HL-60/S4 treated with retinoic acid at 250 ng/mL for 4 days and 3 days (cell line): ENCODE data around the gene LRRC4.

Source experiments
- in situ Hi-C: fragments of 300-500 bp; cut with MboI; formaldehyde crosslinking; loops from 2 replicates; pipeline ENCODE4 v1.7.0; 2022; ENCODE audit warnings: low sequenced_read_pairs

The LRRC4 gene

DNA sequence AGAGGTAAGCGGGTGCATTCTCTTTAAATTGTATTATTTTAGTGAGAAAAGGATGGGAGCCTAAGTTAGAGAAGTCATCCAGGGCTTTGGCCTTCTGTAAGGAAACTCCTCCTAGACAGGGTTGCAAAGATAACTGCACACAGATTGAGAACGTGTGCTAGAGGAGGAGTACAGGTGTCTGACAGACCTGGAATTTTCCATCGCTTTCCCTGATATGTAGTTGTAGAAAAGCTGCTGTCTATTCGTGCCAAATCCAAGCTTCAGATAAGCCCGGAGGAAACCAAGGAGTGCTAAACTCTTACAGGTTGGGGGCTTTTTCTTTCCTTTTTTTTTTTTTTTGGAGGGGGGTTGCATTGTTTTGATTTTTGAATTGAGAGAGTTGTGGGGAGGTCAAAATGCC is 23.1 kb downstream of the LRRC4 start:
- in situ Hi-C loops, result no loop called here

DNA sequence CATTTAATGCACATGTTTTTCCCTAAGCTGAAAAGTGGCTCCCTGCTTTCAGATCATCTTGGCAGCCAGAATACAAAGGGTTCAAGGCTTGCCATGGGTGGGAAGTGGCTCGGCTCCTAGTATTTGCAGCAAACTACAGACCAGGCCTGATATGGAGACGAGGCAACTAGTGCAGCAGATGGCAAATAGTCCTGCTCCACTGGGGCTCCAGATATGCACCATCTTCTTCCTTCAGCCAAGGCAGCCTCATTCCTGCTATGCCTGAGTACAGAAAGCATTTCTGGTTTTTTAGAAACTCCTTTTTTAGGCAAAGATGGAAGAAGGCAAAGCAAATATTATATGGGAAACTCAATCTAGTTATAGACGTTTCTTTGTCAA is 23.9 kb downstream of the LRRC4 start:
- in situ Hi-C loops, result no loop called here

DNA sequence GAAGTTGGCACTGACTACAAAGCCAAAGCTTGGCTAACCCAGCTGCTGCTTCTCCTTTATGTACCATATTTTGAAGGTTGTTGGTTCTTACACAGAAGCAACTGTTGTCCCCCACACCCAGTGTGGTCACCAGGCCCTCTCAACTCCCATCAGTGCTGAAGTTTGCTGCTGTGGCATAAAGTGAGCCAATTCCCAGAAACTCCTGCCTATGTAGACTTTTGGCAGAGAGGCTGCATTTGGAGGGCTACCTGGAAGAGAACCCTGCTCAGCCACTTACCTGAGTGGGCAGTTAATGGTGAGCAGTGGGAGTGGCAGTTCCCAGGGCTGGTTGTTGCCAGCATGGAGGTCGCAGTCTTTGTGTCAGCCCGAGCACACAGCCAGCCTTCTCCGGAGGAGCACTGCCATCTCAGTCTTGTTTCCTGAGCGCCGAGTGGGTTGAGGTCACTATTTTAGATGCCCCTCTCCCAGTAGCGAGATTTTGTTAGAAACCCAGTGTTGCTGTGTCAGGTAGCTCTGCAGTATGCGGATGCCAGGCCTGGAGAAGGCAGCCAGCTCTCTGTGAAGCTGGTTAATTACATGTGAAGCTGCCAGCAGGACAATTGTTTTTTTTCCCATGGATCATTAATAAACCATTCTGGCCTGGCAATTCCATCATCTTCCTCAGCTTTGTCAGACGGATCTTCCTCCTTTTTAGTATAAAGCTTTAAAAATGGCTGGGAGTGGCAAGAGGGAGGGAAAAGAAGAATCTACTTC is 24.5 kb downstream of the LRRC4 start:
- in situ Hi-C loops, result no loop called here

DNA sequence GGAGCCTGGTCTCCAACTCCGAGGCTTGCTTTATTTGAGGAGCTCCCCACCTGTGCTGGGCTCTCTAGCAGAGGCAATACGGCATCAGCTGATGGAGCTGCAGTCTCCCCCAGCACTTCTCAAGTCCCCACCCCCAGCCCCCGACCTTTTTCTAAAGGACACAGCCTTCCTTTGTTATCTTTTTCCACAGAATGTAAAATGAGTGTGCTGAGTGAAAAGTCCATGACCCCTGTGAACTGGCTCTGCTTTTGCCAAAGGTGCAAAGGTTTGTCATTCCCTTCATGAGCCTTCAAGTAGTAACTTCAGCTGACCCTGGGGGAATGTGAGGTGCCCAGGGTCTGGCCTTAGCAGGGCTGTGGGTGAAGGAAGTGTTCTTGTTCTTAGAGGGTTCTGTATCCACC is 25.5 kb downstream of the LRRC4 start:
- in situ Hi-C loops, result no loop called here

- in situ Hi-C loops, result no loop called here
Observed at GRCh38 chr7:128005117-128005516, 26.1 kb downstream of the LRRC4 start.

GRCh38 chr7:128004623-128005022 is 26.6 kb downstream of the LRRC4 start:
- in situ Hi-C loops, result no loop called here

DNA sequence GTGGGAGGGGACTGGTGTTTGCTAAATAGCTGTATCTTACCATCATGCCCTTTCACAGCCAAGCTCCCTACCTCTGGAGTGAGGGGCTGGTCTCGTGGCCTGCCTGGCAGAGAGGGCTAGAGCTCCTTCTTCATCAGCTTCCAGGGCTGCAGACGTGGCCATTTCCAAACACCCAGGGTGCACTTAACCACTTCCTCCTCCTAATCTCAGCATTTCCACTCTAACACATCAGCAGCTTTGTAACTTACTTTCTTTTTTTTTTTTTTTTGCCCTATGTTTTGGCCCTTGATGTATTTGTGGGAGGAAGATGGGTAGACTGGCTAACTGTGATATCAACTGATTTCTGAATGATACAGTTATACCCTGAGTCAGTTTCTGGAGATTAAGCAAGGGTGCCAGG is 27.4 kb downstream of the LRRC4 start:
- in situ Hi-C loops, result no loop called here

DNA sequence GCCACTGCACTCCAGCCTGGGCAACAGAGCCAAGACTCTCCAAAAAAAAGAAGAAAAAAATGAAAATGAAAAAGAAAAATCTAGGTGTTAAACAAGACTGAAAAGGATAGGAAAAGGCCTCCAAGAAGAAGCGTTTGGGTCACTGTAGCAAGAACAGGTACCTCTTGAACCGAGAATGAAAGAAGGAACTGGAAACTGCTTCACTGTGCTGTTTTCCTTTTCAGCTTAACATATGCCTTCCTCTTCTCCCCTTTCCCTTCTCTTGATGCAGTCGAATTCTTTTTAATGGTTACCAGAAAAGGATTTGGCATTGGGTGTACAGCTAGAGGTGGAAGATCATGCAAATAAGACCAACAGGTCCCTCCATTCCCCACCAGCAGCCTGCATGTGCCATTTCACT is 28.1 kb downstream of the LRRC4 start:
- in situ Hi-C loops, result no loop called here

DNA sequence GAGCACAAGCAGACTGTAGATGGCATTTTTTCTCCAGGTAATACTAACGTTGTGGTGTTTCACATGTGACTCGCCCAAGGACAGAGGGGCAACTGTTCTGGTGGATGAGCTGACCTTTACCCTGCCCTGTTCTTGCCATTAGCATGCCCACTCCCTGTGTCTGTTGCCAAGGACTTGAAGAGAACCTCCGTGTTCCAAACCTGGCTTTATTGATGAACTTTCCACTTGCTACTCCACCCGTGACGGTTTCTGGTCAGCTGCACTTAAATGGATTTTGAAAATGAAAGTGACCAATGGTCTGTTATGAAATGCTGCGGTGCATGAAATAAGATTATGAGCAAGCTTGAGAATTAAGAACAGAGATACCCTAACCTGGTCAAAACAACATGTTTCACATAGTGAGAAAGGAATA is 30.4 kb downstream of the LRRC4 start:
- in situ Hi-C loops, result no loop called here

GRCh38 chr7:128000048-128000447 is 31.2 kb downstream of the LRRC4 start:
- in situ Hi-C loops, result no loop called here

DNA sequence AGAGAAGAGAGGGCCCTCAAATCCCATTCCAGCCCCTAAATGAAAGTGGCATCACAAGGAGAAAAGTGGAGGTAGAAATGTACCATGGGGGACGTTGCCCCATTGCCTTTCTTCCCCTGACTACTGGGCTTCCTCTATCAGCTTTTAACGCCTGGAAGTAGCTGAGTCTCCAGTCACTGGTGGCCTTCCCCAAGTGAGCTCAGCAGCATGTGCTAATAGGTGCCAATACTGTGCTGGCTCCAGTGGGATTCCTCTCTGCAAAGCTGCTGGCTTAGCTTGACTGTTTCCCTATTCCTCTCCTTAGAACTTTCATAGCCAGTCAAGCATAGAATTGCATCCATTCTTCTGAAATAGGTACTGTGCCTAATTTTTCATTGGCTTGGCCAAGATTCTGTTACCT is 32.6 kb downstream of the LRRC4 start:
- in situ Hi-C loops, result no loop called here

GRCh38 chr7:127997226-127997922 is 33.9 kb downstream of the LRRC4 start:
- in situ Hi-C loops, result no loop called here

GRCh38 chr7:127996253-127997071 is 34.8 kb downstream of the LRRC4 start:
- in situ Hi-C loops, result no loop called here

GRCh38 chr7:127995881-127996215 is 35.4 kb downstream of the LRRC4 start:
- in situ Hi-C loops, result no loop called here

DNA sequence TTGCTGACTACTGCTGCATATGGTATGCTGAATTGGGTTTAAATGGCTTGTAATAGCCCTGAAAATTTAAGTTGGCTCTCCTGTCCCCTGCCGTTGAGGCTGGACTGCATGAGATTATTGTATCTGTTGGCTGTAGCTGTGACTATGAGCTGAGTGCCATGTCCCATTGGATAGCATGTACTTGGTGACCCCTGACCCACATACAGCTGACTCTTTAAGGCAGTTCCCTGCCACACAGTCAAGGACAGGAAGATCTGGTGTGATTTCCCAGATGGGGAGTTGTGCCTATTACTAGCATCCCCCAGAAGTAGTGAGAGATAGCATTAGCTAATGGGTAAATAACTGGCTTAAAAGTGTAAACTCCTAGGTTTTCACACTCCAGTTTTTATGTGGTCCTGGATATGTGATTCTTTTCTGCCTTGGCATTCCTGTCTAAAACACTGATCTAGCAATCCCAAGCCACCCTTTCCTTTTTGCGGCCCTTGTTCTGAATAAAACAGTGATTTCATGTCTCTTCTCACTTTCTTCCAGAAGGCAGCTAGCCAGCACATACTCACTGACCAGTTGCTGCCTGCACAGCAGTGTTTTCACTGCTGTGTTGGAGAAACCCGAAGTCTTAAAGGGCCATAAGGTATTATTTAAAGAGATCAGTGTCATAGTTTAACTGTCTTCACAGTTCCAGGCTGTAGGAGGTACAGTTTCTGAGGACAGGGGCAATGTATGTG is 35.9 kb downstream of the LRRC4 start:
- in situ Hi-C loops, result no loop called here

DNA sequence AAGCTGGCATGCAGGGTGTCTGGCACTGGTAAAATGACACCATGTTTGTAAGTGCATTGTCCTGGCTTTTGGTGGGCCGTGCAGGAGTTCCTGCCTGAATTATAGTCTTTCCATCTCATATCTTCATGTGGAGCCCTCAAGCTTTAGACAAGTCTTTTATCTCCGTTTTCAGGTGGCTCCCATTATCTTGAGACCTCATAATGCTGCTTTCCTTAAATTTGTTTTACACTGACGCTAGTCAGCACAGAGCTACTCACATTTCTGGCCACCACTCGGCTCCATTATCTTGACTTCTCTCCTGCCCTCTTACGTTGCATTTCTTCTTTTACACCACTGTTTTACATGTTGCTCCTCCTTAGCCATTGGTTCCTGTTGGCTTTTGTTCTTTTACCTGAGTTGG is 37.2 kb downstream of the LRRC4 start:
- in situ Hi-C loops, result no loop called here

DNA sequence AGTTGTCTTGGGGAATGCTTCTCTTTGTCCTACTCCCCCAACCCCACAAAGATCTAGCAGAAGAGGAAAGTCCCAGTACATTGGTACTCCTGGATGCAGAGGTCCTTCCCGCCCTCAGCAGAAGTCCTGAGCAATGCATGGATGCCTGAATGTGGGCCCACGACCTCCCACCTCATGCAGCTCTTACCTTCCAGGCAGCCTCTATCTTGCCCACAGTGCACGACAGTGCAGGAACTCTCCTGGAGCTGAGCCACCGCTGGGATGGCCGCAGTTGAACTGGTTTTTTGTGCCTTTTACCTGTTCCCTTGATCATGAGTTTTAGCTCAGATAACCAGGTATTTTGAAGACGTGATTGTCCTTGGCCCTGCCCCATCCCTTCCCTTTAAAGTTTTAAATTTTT is 37.9 kb downstream of the LRRC4 start:
- in situ Hi-C loops, result no loop called here

DNA sequence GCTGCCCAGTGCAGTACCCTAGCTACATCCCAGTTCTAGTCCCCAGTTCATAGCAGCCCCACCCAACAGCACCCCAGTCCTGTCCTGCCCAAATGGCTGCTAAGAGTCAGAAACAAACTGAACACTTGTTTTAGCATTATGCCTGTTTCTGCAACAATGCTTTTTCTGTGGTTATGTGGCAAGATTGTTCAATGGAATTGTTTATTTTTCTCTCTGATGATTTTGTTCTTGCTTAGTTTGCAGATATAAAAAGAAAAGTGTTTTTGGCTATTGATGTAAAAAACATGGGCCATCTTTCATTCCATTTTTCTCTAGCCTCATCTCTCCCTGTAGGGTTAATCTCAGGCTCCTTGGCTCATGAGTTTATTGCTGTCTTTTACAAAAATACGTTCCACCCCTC is 42.5 kb downstream of the LRRC4 start:
- in situ Hi-C loops, result no loop called here

- in situ Hi-C loops, result no loop called here
Observed at GRCh38 chr7:127986581-127987521, 44.4 kb downstream of the LRRC4 start.

- in situ Hi-C loops, result no loop called here
Observed at GRCh38 chr7:127983804-127984332, 47.4 kb downstream of the LRRC4 start.
